ENCODE measurements around the gene CNIH3. TPM values are rescaled to one million over a fixed set of nuclear protein-coding genes. Genes with fewer than 3 reads are reported as not detected.

Gene CNIH3
- polyA plus RNA-seq, 1 donor (not counting 4 experiments of a cell fraction or from before 2014, with no cell fraction given): 0.81 TPM

DNA sequence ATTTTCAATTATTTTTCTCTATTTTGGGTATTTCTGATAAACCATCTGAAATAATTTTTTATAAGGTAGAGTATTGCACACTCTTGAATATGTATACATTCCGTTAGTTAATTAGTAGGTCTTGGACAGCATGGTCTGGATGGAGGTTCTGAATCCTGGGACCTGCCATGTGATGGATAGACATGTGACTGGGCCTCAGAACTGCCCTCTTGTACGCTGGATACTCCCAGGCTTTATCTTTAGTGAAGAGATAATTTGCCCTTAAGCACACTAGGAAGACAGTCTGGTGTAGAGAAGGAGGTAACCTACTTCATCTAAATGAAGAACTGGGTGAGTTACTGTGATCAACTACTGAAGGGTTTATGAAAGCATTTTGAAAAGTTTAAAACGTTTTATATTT, 48.9 kb downstream of the CNIH3 start:
- no peak for TF ChIP-seq EZH2 (IDR thresholded peaks at IDR 0.05; ENCODE audit: low read length)
- TF ChIP-seq, protein P1, sequence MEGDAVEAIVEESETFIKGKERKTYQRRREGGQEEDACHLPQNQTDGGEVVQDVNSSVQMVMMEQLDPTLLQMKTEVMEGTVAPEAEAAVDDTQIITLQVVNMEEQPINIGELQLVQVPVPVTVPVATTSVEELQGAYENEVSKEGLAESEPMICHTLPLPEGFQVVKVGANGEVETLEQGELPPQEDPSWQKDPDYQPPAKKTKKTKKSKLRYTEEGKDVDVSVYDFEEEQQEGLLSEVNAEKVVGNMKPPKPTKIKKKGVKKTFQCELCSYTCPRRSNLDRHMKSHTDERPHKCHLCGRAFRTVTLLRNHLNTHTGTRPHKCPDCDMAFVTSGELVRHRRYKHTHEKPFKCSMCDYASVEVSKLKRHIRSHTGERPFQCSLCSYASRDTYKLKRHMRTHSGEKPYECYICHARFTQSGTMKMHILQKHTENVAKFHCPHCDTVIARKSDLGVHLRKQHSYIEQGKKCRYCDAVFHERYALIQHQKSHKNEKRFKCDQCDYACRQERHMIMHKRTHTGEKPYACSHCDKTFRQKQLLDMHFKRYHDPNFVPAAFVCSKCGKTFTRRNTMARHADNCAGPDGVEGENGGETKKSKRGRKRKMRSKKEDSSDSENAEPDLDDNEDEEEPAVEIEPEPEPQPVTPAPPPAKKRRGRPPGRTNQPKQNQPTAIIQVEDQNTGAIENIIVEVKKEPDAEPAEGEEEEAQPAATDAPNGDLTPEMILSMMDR (optimal IDR thresholded peaks at IDR 0.05 in 1 of 3, IDR thresholded peaks at IDR 0.05 in 1 of 3, conservative IDR thresholded peaks at IDR 0.05 in 1 of 3; ENCODE audit: extremely low read depth in 1 of 3, insufficient read depth in 2 of 3, low read length in 3 of 3): no peak
- Histone ChIP-seq H3K9me1 (ENCODE audit: control insufficient read depth, extremely low read depth, insufficient read depth, low read length) (no peaks in the 10 kb centered on the region), H3K9me3 (ENCODE audit: control insufficient read depth, low read depth, low read length) (no peaks in the 10 kb centered on the region), H3K4me3 (ENCODE audit: control insufficient read depth in 2 of 3, extremely low read depth in 1 of 3, insufficient read depth in 2 of 3, low read depth in 1 of 3, low read length in 3 of 3) (no peak overlapping the region), H3K27me3 (ENCODE audit: control insufficient read depth, extremely low read depth, insufficient read depth, low read length) (peaks cover 4% of the 10 kb centered on the region), H3K27ac (ENCODE audit: control insufficient read depth, insufficient read depth, low read length) (no peak overlapping the region), H3K4me2 (ENCODE audit: control insufficient read depth, extremely low read depth, insufficient read depth, low read depth, low read length) (no peak overlapping the region), H3K36me3 (ENCODE audit: control insufficient read depth in 2 of 2, extremely low read depth in 1 of 2, insufficient read depth in 2 of 2, low read length in 2 of 2) (no peaks in the 10 kb centered on the region), H3K79me2 (ENCODE audit: control insufficient read depth, insufficient read depth, low read length) (no peaks in the 10 kb centered on the region), H4K20me1 (ENCODE audit: control insufficient read depth, extremely low read depth, insufficient read depth, low read length) (no peaks in the 10 kb centered on the region), H3K4me1 (ENCODE audit: control insufficient read depth, extremely low read depth, insufficient read depth, low read length) (no peaks in the 10 kb centered on the region), H2AFZ (ENCODE audit: control insufficient read depth, low read length) (no peak overlapping the region), H3K9ac (ENCODE audit: control insufficient read depth, extremely low read depth, insufficient read depth, low read length) (no peak overlapping the region)
- DNase-seq (ENCODE audit: low read depth, low spot score) (no peak), FAIRE-seq (no peak)
- dilution Hi-C loops (cut with MboI; ENCODE audit: extremely low pct_ligation_motif_present, low sequenced_read_pairs): no loop called here

- H3K79me2 ChIP-seq (ENCODE audit: control insufficient read depth, insufficient read depth, low read length): no peaks in the 10 kb centered on the region
- H3K27ac ChIP-seq (ENCODE audit: control insufficient read depth, insufficient read depth, low read length): no peak overlapping the region
- peaks cover 4% of the 10 kb centered on the region for H3K27me3 ChIP-seq (ENCODE audit: control insufficient read depth, extremely low read depth, insufficient read depth, low read length)
- TF ChIP-seq, protein P1 (optimal IDR thresholded peaks at IDR 0.05 in 1 of 3, IDR thresholded peaks at IDR 0.05 in 1 of 3, conservative IDR thresholded peaks at IDR 0.05 in 1 of 3; ENCODE audit: extremely low read depth in 1 of 3, insufficient read depth in 2 of 3, low read length in 3 of 3): no peak
- TF ChIP-seq EZH2 (IDR thresholded peaks at IDR 0.05; ENCODE audit: low read length): no peak
- H3K9me3 ChIP-seq (ENCODE audit: control insufficient read depth, low read depth, low read length): no peaks in the 10 kb centered on the region
- H3K9me1 ChIP-seq (ENCODE audit: control insufficient read depth, extremely low read depth, insufficient read depth, low read length): no peaks in the 10 kb centered on the region
- no peak overlapping the region for H2AFZ ChIP-seq (ENCODE audit: control insufficient read depth, low read length)
- no peaks in the 10 kb centered on the region for H4K20me1 ChIP-seq (ENCODE audit: control insufficient read depth, extremely low read depth, insufficient read depth, low read length)
- FAIRE-seq (no peak), DNase-seq (ENCODE audit: low read depth, low spot score) (no peak)
- dilution Hi-C loops (cut with MboI; ENCODE audit: extremely low pct_ligation_motif_present, low sequenced_read_pairs): no loop called here
- no peak overlapping the region for H3K4me2 ChIP-seq (ENCODE audit: control insufficient read depth, extremely low read depth, insufficient read depth, low read depth, low read length)
- H3K4me3 ChIP-seq (ENCODE audit: control insufficient read depth in 2 of 3, extremely low read depth in 1 of 3, insufficient read depth in 2 of 3, low read depth in 1 of 3, low read length in 3 of 3): no peak overlapping the region
- no peak overlapping the region for H3K9ac ChIP-seq (ENCODE audit: control insufficient read depth, extremely low read depth, insufficient read depth, low read length)
- H3K36me3 ChIP-seq (ENCODE audit: control insufficient read depth in 2 of 2, extremely low read depth in 1 of 2, insufficient read depth in 2 of 2, low read length in 2 of 2): no peaks in the 10 kb centered on the region
- no peaks in the 10 kb centered on the region for H3K4me1 ChIP-seq (ENCODE audit: control insufficient read depth, extremely low read depth, insufficient read depth, low read length)
Observed at GRCh38 chr1:224666078-224666477, 50.0 kb downstream of the CNIH3 start.

All from keratinocyte (primary cell).